Lower leg skin (tissue), 4 donors: ENCODE measurements around the gene HOXC12. TPM values are rescaled to one million over a fixed set of nuclear protein-coding genes. Genes with fewer than 3 reads are reported as not detected.

Source experiments
- DNase-seq, 2 donors: peaks; one replicate each; pipeline ENCODE4 v3.0.0-alpha.2; 2019; ENCODE audit warnings: low spot score in 2 of 2
- H3K4me3 ChIP-seq: fragments of 200-600 bp; sonication (generic); 2 replicates; pipeline ENCODE4 v1.5.1; 2017; ENCODE audit warnings: mild to moderate bottlenecking, low read depth; ENCODE audit not compliant: poor library complexity, severe bottlenecking
- POLR2A ChIP-seq, 2 donors: fragments of 450-650 bp; IDR thresholded peaks; one replicate each; pipeline ENCODE4 v1.6.1; 2016 to 2017; ENCODE audit warnings: antibody characterized with exemption in 2 of 2, mild to moderate bottlenecking in 1 of 2, moderate library complexity in 1 of 2
- WGBS, 2 donors: methylation state at CpG; one replicate each; pipeline ENCODE4 v1.1.5; 2018; 5-methylcytosine and 5-hydroxymethylcytosine counted together
- intact Hi-C: fragments of 100-400 bp; cut with DNase I; formaldehyde crosslinking; loops from one replicate; pipeline ENCODE4 v1.15.0; 2023; ENCODE audit warnings: low total_unique reads
- total RNA-seq, 4 donors: library from RNA; depleted of rRNA; stranded (reverse); fragments of >200 nt; gene quantifications; one replicate each; pipeline ENCODE4 v1.1.0, GENCODE V29; 2016
- TF ChIP-seq, protein P1 (sequence below), 3 donors: fragments of 450-650 bp; IDR thresholded peaks; one replicate each; pipeline ENCODE4 v1.5.1; 2016; ENCODE audit warnings: antibody characterized with exemption in 3 of 3, mild to moderate bottlenecking in 3 of 3, moderate library complexity in 2 of 3

The HOXC12 gene
- total RNA-seq, 4 donors from 2014 or later: 4.4 to 13.6 (median 6.5) TPM

DNA sequence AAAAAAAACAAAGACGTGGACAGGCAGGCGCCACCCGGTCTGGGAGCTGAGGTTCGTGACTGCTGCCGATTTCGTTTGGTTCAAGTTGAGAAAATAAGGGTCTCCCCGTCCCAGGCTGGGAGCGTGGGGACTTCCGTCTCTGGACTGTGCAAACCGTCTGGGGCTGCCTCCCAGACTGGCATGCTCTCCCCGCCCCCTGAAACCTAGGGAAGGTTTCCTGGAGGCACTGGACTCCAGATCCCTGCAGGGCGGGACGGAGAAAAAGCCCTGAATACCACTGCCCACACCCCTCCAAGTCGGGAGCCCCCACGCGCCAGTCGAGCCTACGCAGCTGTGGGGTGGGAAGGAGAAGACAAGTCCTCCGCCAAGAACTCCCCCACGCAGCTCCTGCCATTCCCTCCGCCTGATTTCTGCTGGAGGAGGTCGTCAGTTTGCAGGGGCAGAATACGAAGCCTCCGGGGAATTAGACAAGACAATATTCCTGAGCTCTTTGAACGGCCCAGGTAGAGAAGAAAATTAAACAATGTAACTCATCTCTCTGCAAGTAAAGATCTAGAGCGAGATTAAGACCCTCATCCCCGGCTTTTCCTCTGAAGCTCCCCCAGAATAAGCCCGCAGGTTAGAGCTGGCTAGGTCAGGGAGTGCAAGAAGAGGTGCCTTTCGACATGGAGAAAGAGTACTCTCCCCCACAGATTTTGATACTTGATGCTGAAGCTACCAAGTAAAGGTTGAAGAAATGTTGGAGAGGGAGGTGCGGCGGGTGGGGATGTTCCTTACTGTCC lies 26.5 kb upstream of the HOXC12 start:
- DNase-seq: no peak
- no peak overlapping the region for H3K4me3 ChIP-seq
- no peak for TF ChIP-seq POLR2A (IDR thresholded peaks at IDR 0.05)
- TF ChIP-seq, protein P1, sequence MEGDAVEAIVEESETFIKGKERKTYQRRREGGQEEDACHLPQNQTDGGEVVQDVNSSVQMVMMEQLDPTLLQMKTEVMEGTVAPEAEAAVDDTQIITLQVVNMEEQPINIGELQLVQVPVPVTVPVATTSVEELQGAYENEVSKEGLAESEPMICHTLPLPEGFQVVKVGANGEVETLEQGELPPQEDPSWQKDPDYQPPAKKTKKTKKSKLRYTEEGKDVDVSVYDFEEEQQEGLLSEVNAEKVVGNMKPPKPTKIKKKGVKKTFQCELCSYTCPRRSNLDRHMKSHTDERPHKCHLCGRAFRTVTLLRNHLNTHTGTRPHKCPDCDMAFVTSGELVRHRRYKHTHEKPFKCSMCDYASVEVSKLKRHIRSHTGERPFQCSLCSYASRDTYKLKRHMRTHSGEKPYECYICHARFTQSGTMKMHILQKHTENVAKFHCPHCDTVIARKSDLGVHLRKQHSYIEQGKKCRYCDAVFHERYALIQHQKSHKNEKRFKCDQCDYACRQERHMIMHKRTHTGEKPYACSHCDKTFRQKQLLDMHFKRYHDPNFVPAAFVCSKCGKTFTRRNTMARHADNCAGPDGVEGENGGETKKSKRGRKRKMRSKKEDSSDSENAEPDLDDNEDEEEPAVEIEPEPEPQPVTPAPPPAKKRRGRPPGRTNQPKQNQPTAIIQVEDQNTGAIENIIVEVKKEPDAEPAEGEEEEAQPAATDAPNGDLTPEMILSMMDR (IDR thresholded peaks at IDR 0.05): no peak
- intact Hi-C loops: no loop called here
- WGBS, 2 donors: 11 to 12% methylated on average over 31 of the region's 31 CpGs

DNA sequence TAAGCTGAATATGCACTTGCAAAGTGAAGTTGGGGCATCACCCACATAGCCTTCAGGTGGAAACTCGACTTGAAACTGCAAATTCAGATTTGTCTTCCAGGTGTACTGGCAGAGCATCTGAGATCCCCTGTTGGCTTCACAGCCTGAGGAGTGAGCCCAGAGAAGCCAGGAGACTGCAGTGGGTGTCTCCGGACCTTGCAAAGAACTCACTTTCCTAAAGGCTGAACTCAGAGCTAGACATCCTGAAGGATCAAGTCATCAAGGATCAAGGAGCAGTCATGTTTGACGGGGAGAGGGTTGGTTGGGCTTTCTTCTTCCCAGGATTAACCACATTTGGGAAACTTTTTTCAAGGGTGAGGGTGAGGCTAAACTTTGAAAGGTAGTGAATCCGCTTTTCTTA lies 25.2 kb upstream of the HOXC12 start:
- no peak for DNase-seq
- TF ChIP-seq, protein P1 (IDR thresholded peaks at IDR 0.05): no peak
- TF ChIP-seq POLR2A (IDR thresholded peaks at IDR 0.05): no peak
- H3K4me3 ChIP-seq: no peak overlapping the region
- intact Hi-C loops: no loop called here
- WGBS, 2 donors: 56 to 60% methylated on average over 4 of the region's 4 CpGs

DNA sequence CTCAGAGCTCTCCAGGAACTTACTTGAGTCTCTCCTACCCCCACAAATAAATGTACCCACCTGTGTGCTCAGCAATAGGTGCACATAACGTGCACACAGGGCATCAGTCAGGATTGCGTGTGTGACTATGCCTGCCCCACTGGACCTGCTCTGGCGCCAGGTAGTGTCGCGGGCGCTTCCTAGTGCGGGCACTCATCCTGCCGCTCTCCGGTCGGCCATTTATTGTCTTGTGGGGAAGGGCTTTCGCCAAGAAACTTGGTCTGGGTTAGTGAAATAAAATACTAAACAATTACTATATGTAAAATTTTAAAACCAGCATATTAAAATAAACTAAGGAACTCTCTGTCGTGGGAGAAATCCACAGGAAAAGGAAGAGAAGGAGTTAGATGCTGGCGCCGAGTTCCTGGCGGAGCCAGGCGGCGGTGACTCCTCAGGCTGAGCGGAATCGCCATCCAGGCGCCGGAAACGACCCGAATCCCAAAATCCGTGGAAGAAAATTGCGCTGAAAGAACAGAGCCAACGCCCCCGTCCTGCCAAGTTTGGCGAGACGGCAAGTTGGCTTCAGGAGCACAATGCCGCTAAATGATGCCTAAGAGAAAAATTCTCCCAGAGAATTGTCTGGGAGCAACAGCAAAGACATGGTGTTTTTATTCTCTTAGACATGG lies 24.0 kb upstream of the HOXC12 start:
- H3K4me3 ChIP-seq: no peak overlapping the region
- no peak for TF ChIP-seq POLR2A (IDR thresholded peaks at IDR 0.05)
- TF ChIP-seq, protein P1 (IDR thresholded peaks at IDR 0.05): no peak
- DNase-seq: no peak
- intact Hi-C loops: no loop called here
- 18 to 28% methylated on average over 30 of the region's 30 CpGs for WGBS, 2 donors

DNA sequence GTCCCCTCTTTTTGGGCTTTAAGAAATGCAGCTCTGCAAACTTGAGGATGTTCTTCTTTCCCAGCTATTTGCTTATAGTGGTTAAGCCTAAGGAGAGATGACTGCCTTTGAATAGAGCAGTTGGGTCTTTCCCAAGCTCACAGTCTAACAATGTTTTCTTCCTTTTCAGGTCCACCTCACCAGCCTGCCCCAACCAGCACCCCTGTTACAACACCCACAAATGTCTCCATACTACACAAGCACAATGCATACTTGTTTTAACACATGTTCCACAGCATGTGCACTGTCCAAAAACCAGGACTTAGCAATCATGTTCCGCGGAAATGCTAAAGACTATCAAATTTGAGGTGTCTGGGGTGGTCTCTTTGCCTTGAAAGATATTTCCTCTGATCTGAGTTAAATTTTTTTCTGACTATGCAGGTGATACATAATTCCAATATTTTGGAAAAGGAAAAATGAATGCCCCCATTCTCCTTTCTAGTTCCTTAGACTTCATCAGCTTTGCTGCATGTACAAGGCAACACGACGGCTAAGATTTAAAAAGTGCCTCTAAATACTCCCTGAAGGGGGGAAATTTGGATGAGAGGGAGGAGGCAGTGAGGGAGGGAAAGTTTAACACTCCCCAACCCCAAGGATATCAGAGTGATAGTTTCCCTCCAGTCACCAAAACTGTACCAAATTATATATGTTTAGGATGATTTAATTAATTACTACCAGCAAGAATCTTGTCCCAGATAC lies 22.7 kb upstream of the HOXC12 start:
- intact Hi-C loops: no loop called here
- DNase-seq: no peak
- H3K4me3 ChIP-seq: no peak overlapping the region
- 68 to 77% methylated on average over 4 of the region's 4 CpGs for WGBS, 2 donors
- no peak for TF ChIP-seq POLR2A (IDR thresholded peaks at IDR 0.05)
- TF ChIP-seq, protein P1 (IDR thresholded peaks at IDR 0.05): no peak

DNA sequence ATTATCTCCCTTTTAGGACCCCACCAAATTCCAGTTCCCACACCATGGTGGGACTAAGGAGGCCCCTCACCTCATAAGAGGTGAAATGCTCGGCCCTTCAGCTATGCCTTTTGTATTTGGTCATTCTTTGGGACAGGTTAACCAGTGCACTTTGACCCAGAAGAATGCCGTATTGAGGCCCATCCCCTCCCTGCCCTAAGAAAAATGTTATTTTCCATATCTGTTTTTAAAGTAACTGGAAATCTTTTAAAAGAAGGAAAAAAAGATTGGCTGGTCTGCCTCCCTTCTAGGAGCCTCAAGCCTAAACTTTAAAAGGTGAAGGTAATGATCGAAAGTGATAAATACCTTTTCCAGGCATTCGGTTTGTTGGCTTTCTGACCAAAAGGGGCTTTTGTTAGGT lies 21.8 kb upstream of the HOXC12 start:
- WGBS, 2 donors: 77 to 82% methylated on average over 4 of the region's 4 CpGs
- H3K4me3 ChIP-seq: no peak overlapping the region
- DNase-seq: no peak
- TF ChIP-seq, protein P1 (IDR thresholded peaks at IDR 0.05): no peak
- no peak for TF ChIP-seq POLR2A (IDR thresholded peaks at IDR 0.05)
- intact Hi-C loops: no loop called here
